Endodermal cell (in vitro differentiated cells): ENCODE data around the gene PDP2. TPM values are rescaled to one million over a fixed set of nuclear protein-coding genes. Genes with fewer than 3 reads are reported as not detected.

Experiments
- DNase-seq: peaks from one replicate; pipeline ENCODE4 v3.0.0-alpha.2; 2017
- H3K27ac ChIP-seq: 2 replicates; pipeline ENCODE4 v1.5.1; 2013; ENCODE audit warnings: mild to moderate bottlenecking, low read depth, low read length, moderate library complexity
- H3K27me3 ChIP-seq: 2 replicates; pipeline ENCODE4 v1.6.1; 2013; ENCODE audit warnings: mild to moderate bottlenecking, low read length, moderate library complexity; ENCODE audit not compliant: insufficient read depth, control insufficient read depth, poor library complexity, severe bottlenecking
- H3K36me3 ChIP-seq: 2 replicates; pipeline ENCODE4 v1.7.0; 2013; ENCODE audit warnings: mild to moderate bottlenecking, low read length, moderate library complexity; ENCODE audit not compliant: control insufficient read depth, insufficient read depth
- H3K4me1 ChIP-seq: one replicate; pipeline ENCODE4 v1.7.0; 2013; ENCODE audit warnings: low read length; ENCODE audit not compliant: control insufficient read depth, insufficient read depth
- H3K4me3 ChIP-seq: 2 replicates; pipeline ENCODE4 v1.5.1; 2013; ENCODE audit warnings: mild to moderate bottlenecking, low read length, moderate library complexity
- H3K9ac ChIP-seq: 2 replicates; pipeline ENCODE4 v1.6.1; 2013; ENCODE audit warnings: mild to moderate bottlenecking, low read length, moderate library complexity; ENCODE audit not compliant: poor library complexity, severe bottlenecking; ENCODE audit errors: extremely low read depth
- H3K9me3 ChIP-seq: 2 replicates; pipeline ENCODE4 v1.6.1; 2013; ENCODE audit warnings: mild to moderate bottlenecking, low read length, moderate library complexity; ENCODE audit not compliant: control insufficient read depth
- H3K27ac Mint-ChIP-seq: 2 replicates; pipeline ENCODE4 v1.8.0; 2020; ENCODE audit warnings: mixed read lengths
- H3K27me3 Mint-ChIP-seq: 2 replicates; pipeline ENCODE4 v1.8.0; 2021; ENCODE audit warnings: mild to moderate bottlenecking, mixed read lengths; ENCODE audit not compliant: insufficient read depth
- H3K36me3 Mint-ChIP-seq: 2 replicates; pipeline ENCODE4 v1.8.0; 2020; ENCODE audit warnings: low read depth, mixed read lengths
- H3K4me1 Mint-ChIP-seq: 2 replicates; pipeline ENCODE4 v1.8.0; 2020; ENCODE audit warnings: mixed read lengths
- H3K4me3 Mint-ChIP-seq: 2 replicates; pipeline ENCODE4 v1.8.0; 2020; ENCODE audit warnings: mild to moderate bottlenecking, moderate library complexity, mixed read lengths
- H3K9me3 Mint-ChIP-seq: 2 replicates; pipeline ENCODE4 v1.8.0; 2020; ENCODE audit warnings: mild to moderate bottlenecking, mixed read lengths
- WGBS, 2 experiments: methylation state at CpG; one replicate each; pipeline versions ENCODE4 v1.1.5 to v1.1.7; 2013; ENCODE audit warnings: missing lambda C conversion rate in 2 of 2, mixed read lengths in 1 of 2; ENCODE audit not compliant: insufficient coverage in 1 of 2, insufficient read length in 1 of 2; 5-methylcytosine and 5-hydroxymethylcytosine counted together
- total RNA-seq, 2 donors: library from RNA; stranded (reverse); fragmentation: NEBNext Ultra II Directional in 1 of 2; extraction: Animal tissue kit (Norgen Biotek cat#: 25700) in 1 of 2; gene quantifications; 2 replicates in 1 of 2; 3 replicates in 1 of 2; pipeline ENCODE4 v1.2.1, GENCODE V29; 2021
- TF ChIP-seq, protein P1 (sequence below): fragments of 200-600 bp; sonication (generic); conservative IDR thresholded peaks from 2 replicates; pipeline ENCODE4 v1.5.0; 2021; ENCODE audit warnings: antibody characterized with exemption, mild to moderate bottlenecking

The PDP2 gene
- total RNA-seq, 2 donors from 2014 or later = 23.1 to 31.5 TPM

DNA sequence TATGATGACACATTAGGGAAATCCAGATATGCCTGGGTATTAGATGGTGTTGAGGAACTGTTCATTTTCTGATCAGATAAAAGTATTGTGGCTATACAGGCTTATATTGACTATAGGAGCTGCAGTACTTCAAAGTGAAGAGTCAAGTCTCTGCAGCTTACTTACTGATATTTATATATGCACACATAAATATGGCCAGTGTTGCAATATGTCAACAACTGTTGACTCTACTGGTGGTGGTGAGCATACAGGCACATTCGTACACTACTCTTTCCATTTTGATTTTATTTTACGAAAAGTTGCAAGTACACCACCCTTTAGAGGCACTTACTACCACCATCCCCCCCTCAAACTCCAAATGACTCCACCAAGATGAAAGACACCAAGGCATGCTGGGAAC, 51.4 kb downstream of the PDP2 start:
- Histone ChIP-seq H3K27me3 (peaks cover 14% of the 10 kb centered on the region), H3K4me3 (no peak overlapping the region), H3K9me3 (no peaks in the 10 kb centered on the region), H3K4me1 (peaks cover 22% of the 10 kb centered on the region), H3K9ac (no peak overlapping the region), H3K36me3 (peaks cover 16% of the 10 kb centered on the region), H3K27ac (no peak overlapping the region)
- peaks cover 22% of the 10 kb centered on the region for H3K27me3 Mint-ChIP-seq
- peaks cover 11% of the 10 kb centered on the region for H3K36me3 Mint-ChIP-seq
- TF ChIP-seq, protein P1, sequence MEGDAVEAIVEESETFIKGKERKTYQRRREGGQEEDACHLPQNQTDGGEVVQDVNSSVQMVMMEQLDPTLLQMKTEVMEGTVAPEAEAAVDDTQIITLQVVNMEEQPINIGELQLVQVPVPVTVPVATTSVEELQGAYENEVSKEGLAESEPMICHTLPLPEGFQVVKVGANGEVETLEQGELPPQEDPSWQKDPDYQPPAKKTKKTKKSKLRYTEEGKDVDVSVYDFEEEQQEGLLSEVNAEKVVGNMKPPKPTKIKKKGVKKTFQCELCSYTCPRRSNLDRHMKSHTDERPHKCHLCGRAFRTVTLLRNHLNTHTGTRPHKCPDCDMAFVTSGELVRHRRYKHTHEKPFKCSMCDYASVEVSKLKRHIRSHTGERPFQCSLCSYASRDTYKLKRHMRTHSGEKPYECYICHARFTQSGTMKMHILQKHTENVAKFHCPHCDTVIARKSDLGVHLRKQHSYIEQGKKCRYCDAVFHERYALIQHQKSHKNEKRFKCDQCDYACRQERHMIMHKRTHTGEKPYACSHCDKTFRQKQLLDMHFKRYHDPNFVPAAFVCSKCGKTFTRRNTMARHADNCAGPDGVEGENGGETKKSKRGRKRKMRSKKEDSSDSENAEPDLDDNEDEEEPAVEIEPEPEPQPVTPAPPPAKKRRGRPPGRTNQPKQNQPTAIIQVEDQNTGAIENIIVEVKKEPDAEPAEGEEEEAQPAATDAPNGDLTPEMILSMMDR = no peak
- H3K9me3 Mint-ChIP-seq = no peaks in the 10 kb centered on the region
- 98 to 100% methylated on average over 2 of the region's 2 CpGs for WGBS, 2 experiments
- no peak overlapping the region for H3K27ac Mint-ChIP-seq
- no peak overlapping the region for H3K4me3 Mint-ChIP-seq
- no peak for DNase-seq
- H3K4me1 Mint-ChIP-seq = peaks cover 21% of the 10 kb centered on the region

DNA sequence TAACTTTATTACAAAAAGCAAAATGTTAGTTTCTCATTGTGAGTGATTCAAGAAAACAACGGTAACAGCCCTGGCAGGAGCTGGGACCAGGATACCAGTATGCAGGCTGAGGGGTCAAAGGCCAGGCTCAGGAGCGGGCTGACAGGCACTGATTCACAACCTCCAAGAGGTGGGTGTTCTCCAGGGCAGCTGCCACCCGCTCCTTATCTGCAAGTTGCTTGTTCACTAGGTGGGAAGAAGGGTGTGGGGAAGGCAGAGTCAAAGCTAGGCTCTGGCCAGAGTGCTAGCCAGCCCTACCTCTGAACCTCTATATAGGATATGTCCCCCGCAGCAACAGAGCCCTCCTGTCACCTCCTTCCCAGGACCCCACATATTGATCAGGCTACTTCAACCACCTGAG, 51.8 kb downstream of the PDP2 start:
- Histone ChIP-seq H3K4me1 (peaks cover 22% of the 10 kb centered on the region), H3K4me3 (no peak overlapping the region), H3K9me3 (no peaks in the 10 kb centered on the region), H3K27me3 (peaks cover 10% of the 10 kb centered on the region), H3K9ac (no peak overlapping the region), H3K27ac (no peak overlapping the region), H3K36me3 (peaks cover 16% of the 10 kb centered on the region)
- H3K36me3 Mint-ChIP-seq = peaks cover 11% of the 10 kb centered on the region
- H3K9me3 Mint-ChIP-seq = no peaks in the 10 kb centered on the region
- peaks cover 21% of the 10 kb centered on the region for H3K4me1 Mint-ChIP-seq
- TF ChIP-seq, protein P1 = no peak
- peaks cover 18% of the 10 kb centered on the region for H3K27me3 Mint-ChIP-seq
- H3K27ac Mint-ChIP-seq = no peak overlapping the region
- DNase-seq = no peak
- peak overlapping the region; percentile 98 for H3K4me3 Mint-ChIP-seq
- WGBS, 2 experiments = 92 to 100% methylated on average over 1 to 4 of the region's 4 CpGs

DNA sequence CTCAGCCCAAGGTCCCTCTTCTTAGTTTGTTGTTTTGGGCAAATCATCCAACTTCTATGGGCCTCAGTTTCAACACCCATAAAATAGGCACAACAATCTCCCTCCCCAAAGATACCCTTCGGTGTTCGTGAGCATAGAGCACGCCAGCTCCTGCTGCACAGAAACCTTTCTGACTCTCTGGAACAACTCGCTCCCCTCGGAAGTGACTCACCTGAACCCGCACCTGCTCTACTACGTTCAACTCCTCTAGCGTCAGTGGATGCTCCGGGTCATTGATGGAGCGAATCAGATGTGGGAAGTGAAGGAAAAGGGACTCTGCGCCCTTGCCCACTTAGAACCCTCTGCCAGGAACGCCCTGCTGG, 53.4 kb downstream of the PDP2 start:
- H3K27me3 Mint-ChIP-seq = peaks cover 8% of the 10 kb centered on the region
- peaks cover 21% of the 10 kb centered on the region for H3K4me1 Mint-ChIP-seq
- Histone ChIP-seq H3K9ac (peak overlapping the region; percentile 77), H3K27ac (no peak overlapping the region), H3K4me1 (peaks cover 22% of the 10 kb centered on the region), H3K27me3 (no peaks in the 10 kb centered on the region), H3K9me3 (no peaks in the 10 kb centered on the region), H3K36me3 (peaks cover 16% of the 10 kb centered on the region), H3K4me3 (peak overlapping the region; percentile 99)
- H3K9me3 Mint-ChIP-seq = no peaks in the 10 kb centered on the region
- peaks cover 19% of the 10 kb centered on the region for H3K36me3 Mint-ChIP-seq
- peak overlapping the region; percentile 98 for H3K4me3 Mint-ChIP-seq
- 4 to 5% methylated on average over 11 to 12 of the region's 12 CpGs for WGBS, 2 experiments
- H3K27ac Mint-ChIP-seq = peak overlapping the region; percentile 91
- no peak for DNase-seq
- TF ChIP-seq, protein P1 = no peak
